ENCODE measurements around the gene YTHDF1. TPM values are rescaled to one million over a fixed set of nuclear protein-coding genes. Genes with fewer than 3 reads are reported as not detected.

The YTHDF1 gene
- total and polyA plus RNA-seq, 2 of the 4 experiments (the other 2 are of a cell fraction): 10.9 to 22.6 TPM

DNA sequence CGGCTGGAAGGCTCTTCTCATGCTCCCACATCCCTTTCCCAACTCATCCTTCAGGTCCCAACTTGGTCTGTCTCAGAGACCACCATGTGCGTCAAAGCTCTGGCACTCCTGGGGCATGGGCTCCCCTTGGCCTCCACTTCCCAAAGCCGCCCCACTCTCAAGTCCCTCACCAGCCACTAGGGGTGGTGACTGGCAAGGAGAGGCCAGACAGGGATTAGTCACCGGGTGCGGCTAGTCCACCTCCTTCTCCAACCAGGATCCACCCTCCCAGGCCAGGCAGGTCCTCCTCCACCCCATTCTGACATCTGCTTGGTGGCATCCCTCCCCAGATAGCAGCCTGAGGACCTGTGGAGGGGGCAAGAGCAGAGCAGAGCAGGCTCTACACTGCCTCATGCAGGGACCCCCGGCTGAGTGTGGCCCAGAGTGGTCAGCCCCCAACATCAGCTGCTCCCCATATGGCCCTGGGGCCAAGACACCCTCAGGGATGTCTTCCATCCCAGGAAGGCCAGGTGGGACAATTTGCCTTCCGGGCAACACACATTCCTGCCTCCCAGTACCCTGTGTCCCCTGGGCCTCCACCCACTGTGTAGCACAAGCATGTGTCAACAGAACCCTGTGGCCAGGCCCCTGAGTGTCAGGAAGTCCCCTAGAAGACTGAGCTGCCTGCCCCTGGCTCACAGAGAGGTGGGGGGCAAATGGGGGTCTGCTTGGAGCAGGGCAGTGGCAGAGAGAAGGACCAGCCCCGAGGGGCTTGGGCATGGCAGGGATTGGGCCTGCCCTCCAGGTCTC lies 29.2 kb downstream of the YTHDF1 start (continued):
- TF ChIP-seq MXI1 (IDR thresholded peaks at IDR 0.05; ENCODE audit: borderline replicate concordance, low read depth, low read length) (no peak), SMC3 (IDR thresholded peaks at IDR 0.05; ENCODE audit: low read depth, low read length) (no peak), POLR2A (IDR thresholded peaks at IDR 0.05; ENCODE audit: low read depth, low read length) (no peak), RAD21 (IDR thresholded peaks at IDR 0.05; ENCODE audit: low read length) (no peak), MAZ (IDR thresholded peaks at IDR 0.05; ENCODE audit: borderline replicate concordance, low read depth, low read length) (no peak), CHD1 (IDR thresholded peaks at IDR 0.05; ENCODE audit: low read depth, low read length) (no peak)

DNA sequence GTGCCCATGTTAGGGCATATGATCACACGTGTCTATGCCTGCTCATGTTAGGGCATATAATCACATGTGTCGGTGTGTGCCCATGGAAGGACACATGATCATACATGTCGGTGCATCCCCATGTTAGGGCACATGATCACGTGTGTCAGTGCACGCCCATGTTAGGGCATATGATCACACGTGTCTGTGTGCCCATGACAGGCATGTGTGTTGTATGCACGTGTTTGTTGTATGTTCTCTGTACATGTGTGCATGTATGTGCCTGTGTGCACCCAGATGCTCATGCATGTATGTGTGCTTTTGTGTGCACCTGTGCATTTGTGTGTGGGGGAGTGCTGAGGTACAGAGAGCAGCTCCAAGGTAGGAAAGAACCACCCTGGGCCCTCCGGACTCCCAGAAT lies 29.8 kb downstream of the YTHDF1 start:
- in situ Hi-C loops (cut with MboI; ENCODE audit: low sequenced_read_pairs): no loop called here
- dilution Hi-C loops (cut with HindIII; ENCODE audit: low sequenced_read_pairs, unreplicated experiment): no loop called here
- H3K27ac ChIP-seq (ENCODE audit: insufficient read depth, low read length): no peak overlapping the region
- H3K23ac ChIP-seq (ENCODE audit: low read depth, low read length): no peak overlapping the region
- H3K4me3 ChIP-seq (ENCODE audit: insufficient read depth, low read depth, low read length): no peak overlapping the region
- H3K9ac ChIP-seq (ENCODE audit: low read depth, low read length): no peak overlapping the region
- WGBS, 2 experiments (ENCODE audit: extremely low coverage in 2 of 2, insufficient read length in 1 of 2): 93% methylated on average over 6 of the region's 8 CpGs; no CpG with 5 or more reads in 1 of the 2 experiments
- H4K91ac ChIP-seq (ENCODE audit: insufficient read depth, low read depth, low read length): no peak overlapping the region
- no peak overlapping the region for H3K14ac ChIP-seq (replicated peaks; ENCODE audit: low read depth, low read length)
- no peak overlapping the region for H2BK15ac ChIP-seq (ENCODE audit: low read depth, low read length)
- no peak overlapping the region for H4K8ac ChIP-seq (ENCODE audit: low read depth in 2 of 2, low read length in 2 of 2)
- no peak overlapping the region for H3K18ac ChIP-seq (ENCODE audit: low read depth, low read length)
- no peaks in the 10 kb centered on the region for H3K4me1 ChIP-seq (ENCODE audit: control insufficient read depth, insufficient read depth, low read length)
- H2AK5ac ChIP-seq (ENCODE audit: low read depth, low read length): no peak overlapping the region
- intact Hi-C loops (cut with micrococcal nuclease): loop anchor here (10.0 kb wide), 1 partner anchor 131 kb away; no protein-coding TSS in a partner anchor
- ChIA-PET POLR2A (ENCODE audit: unreplicated experiment) (no interaction called here), CTCF (no interaction called here)
- no peak overlapping the region for H2BK5ac ChIP-seq (ENCODE audit: low read depth, low read length, poor library complexity, severe bottlenecking)
- H3K79me1 ChIP-seq (ENCODE audit: low read depth in 1 of 2, low read length in 2 of 2): no peaks in the 10 kb centered on the region
- no peak overlapping the region for H3K4ac ChIP-seq (ENCODE audit: low read depth, low read length)
- no peak overlapping the region for H3K4me2 ChIP-seq (ENCODE audit: low read depth, low read length)
- H3K9me1 ChIP-seq (ENCODE audit: insufficient read depth, low read length): peaks cover 9% of the 10 kb centered on the region
- no peak overlapping the region for H2BK120ac ChIP-seq (ENCODE audit: low read depth, low read length)
- H3K27me3 ChIP-seq (ENCODE audit: control insufficient read depth, insufficient read depth, low read length): peaks cover 15% of the 10 kb centered on the region; the same call in 1 of the 2 replicates
- H2AK9ac ChIP-seq (replicated peaks; ENCODE audit: low read depth, low read length, poor library complexity): no peak overlapping the region
- BruUV-seq (replicated peaks): no TSS peak
- H4K20me1 ChIP-seq (ENCODE audit: insufficient read depth, low read length): peaks cover 11% of the 10 kb centered on the region
- H4K5ac ChIP-seq (ENCODE audit: low read depth, low read length): no peak overlapping the region
- no peaks in the 10 kb centered on the region for H3K9me3 ChIP-seq (ENCODE audit: control insufficient read depth, insufficient read depth, low read length)
- no peak overlapping the region for H3K56ac ChIP-seq (ENCODE audit: extremely low read depth, insufficient read depth, low read length)
- no peak overlapping the region for H2BK20ac ChIP-seq (ENCODE audit: low read depth, low read length)
- no peaks in the 10 kb centered on the region for H3K36me3 ChIP-seq (ENCODE audit: control insufficient read depth, insufficient read depth, low read length)
- ATAC-seq (ENCODE audit: low read depth) (no peak), DNase-seq (no peak)
- H2AFZ ChIP-seq (replicated peaks; ENCODE audit: low read length, poor library complexity): no peak overlapping the region
- TF ChIP-seq CEBPB (IDR thresholded peaks at IDR 0.05; ENCODE audit: low read depth, low read length) (no peak), FOS (IDR thresholded peaks at IDR 0.05; ENCODE audit: low read depth, low read length) (no peak), RAD21 (IDR thresholded peaks at IDR 0.05; ENCODE audit: low read length) (no peak), NFE2L2 (IDR thresholded peaks at IDR 0.05; ENCODE audit: low read depth, low read length) (no peak), MAFK (IDR thresholded peaks at IDR 0.05; ENCODE audit: low read depth, low read length) (no peak), POLR2A (IDR thresholded peaks at IDR 0.05; ENCODE audit: low read depth, low read length) (no peak), BHLHE40 (IDR thresholded peaks at IDR 0.05; ENCODE audit: low read depth, low read length) (no peak), CTCF (conservative IDR thresholded peaks at IDR 0.05; ENCODE audit: low read depth, low read length) (no peak), RFX5 (IDR thresholded peaks at IDR 0.05; ENCODE audit: low read depth, low read length) (no peak), MXI1 (IDR thresholded peaks at IDR 0.05; ENCODE audit: borderline replicate concordance, low read depth, low read length) (no peak), SMC3 (IDR thresholded peaks at IDR 0.05; ENCODE audit: low read depth, low read length) (no peak), RCOR1 (IDR thresholded peaks at IDR 0.05; ENCODE audit: insufficient replicate concordance, low read length) (no peak)
- TF ChIP-seq, protein P1, sequence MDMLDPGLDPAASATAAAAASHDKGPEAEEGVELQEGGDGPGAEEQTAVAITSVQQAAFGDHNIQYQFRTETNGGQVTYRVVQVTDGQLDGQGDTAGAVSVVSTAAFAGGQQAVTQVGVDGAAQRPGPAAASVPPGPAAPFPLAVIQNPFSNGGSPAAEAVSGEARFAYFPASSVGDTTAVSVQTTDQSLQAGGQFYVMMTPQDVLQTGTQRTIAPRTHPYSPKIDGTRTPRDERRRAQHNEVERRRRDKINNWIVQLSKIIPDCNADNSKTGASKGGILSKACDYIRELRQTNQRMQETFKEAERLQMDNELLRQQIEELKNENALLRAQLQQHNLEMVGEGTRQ (IDR thresholded peaks at IDR 0.05; ENCODE audit: low read depth, low read length): no peak
